OCI-LY1 (cell line): ENCODE measurements around the gene SYT1.

Source experiments
- H2AFZ ChIP-seq: fragments of 200-600 bp; sonication (generic), shearing (Covaris generic); 2 replicates; pipeline ENCODE4 v1.6.0; 2014; ENCODE audit warnings: antibody characterized with exemption, mild to moderate bottlenecking, low read length
- H3F3A ChIP-seq: fragments of 200-600 bp; sonication (generic), shearing (Covaris generic); 2 replicates; pipeline ENCODE4 v1.6.0; 2014; ENCODE audit warnings: mild to moderate bottlenecking, antibody characterized with exemption, low read length, moderate library complexity; ENCODE audit not compliant: insufficient read depth
- H3K27ac ChIP-seq: fragments of 200-600 bp; sonication (generic); 2 replicates; pipeline ENCODE4 v1.5.1; 2014; ENCODE audit warnings: low read length, mixed run types, mild to moderate bottlenecking, low read depth; ENCODE audit not compliant: poor library complexity, severe bottlenecking
- H3K27me3 ChIP-seq: fragments of 200-600 bp; sonication (generic); 2 replicates; pipeline ENCODE4 v1.6.0; 2014; ENCODE audit warnings: antibody characterized with exemption, mild to moderate bottlenecking, low read length, moderate library complexity; ENCODE audit not compliant: insufficient read depth
- H3K36me3 ChIP-seq: fragments of 200-600 bp; sonication (generic); 2 replicates; pipeline ENCODE4 v1.6.1; 2014; ENCODE audit warnings: mild to moderate bottlenecking, antibody characterized with exemption, low read length, moderate library complexity, mixed read lengths; ENCODE audit not compliant: insufficient read depth
- H3K4me1 ChIP-seq: fragments of 200-600 bp; sonication (generic); 2 replicates; pipeline ENCODE4 v1.5.1; 2014; ENCODE audit warnings: mild to moderate bottlenecking, low read length, moderate library complexity; ENCODE audit not compliant: insufficient read depth, severe bottlenecking
- H3K4me2 ChIP-seq: fragments of 200-600 bp; sonication (generic), shearing (Covaris generic); 2 replicates; pipeline ENCODE4 v1.6.1; 2014; ENCODE audit warnings: low read length
- H3K4me3 ChIP-seq: fragments of 200-600 bp; sonication (generic); 2 replicates; pipeline ENCODE4 v1.5.1; 2014; ENCODE audit warnings: low read length, low read depth, mild to moderate bottlenecking, mixed read lengths; ENCODE audit not compliant: poor library complexity, severe bottlenecking
- H3K79me2 ChIP-seq: fragments of 200-600 bp; shearing (Covaris generic); 2 replicates; pipeline ENCODE4 v1.6.1; 2016; ENCODE audit warnings: mixed run types, low read length, mixed read lengths; ENCODE audit not compliant: insufficient read depth
- H3K9ac ChIP-seq: fragments of 200-600 bp; sonication (generic), shearing (Covaris generic); 2 replicates; pipeline ENCODE4 v1.6.1; 2014; ENCODE audit warnings: mild to moderate bottlenecking, low read length, mixed read lengths
- H3K9me2 ChIP-seq: fragments of 200-600 bp; sonication (generic), shearing (Covaris generic); 2 replicates; pipeline ENCODE4 v1.6.1; 2014; ENCODE audit warnings: low read depth, mild to moderate bottlenecking, low read length, mixed read lengths
- H3K9me3 ChIP-seq: fragments of 200-600 bp; shearing (Covaris generic); 2 replicates; pipeline ENCODE4 v1.6.1; 2014; ENCODE audit warnings: low read length, mixed read lengths
- H4K20me1 ChIP-seq: fragments of 200-600 bp; sonication (generic), shearing (Covaris generic); 2 replicates; pipeline ENCODE4 v1.6.0; 2016; ENCODE audit warnings: mild to moderate bottlenecking, low read length; ENCODE audit not compliant: insufficient read depth
- EZH2 ChIP-seq: fragments of 200-600 bp; sonication (generic), shearing (Covaris generic); IDR thresholded peaks from 2 replicates; pipeline ENCODE4 v1.8.0; 2017; ENCODE audit warnings: borderline replicate concordance, mixed run types, mild to moderate bottlenecking, antibody characterized with exemption, low read length, moderate library complexity, mixed read lengths
- TF ChIP-seq, protein P1 (sequence below): fragments of 200-600 bp; sonication (generic), shearing (Covaris generic); IDR thresholded peaks from 2 replicates; pipeline ENCODE4 v1.5.1; 2017; ENCODE audit warnings: mild to moderate bottlenecking, antibody characterized with exemption, low read length, moderate library complexity, mixed read lengths

SYT1 gene

GRCh38 chr12:79069009-79069408, 204.4 kb downstream of the SYT1 start:
- TF ChIP-seq, protein P1, sequence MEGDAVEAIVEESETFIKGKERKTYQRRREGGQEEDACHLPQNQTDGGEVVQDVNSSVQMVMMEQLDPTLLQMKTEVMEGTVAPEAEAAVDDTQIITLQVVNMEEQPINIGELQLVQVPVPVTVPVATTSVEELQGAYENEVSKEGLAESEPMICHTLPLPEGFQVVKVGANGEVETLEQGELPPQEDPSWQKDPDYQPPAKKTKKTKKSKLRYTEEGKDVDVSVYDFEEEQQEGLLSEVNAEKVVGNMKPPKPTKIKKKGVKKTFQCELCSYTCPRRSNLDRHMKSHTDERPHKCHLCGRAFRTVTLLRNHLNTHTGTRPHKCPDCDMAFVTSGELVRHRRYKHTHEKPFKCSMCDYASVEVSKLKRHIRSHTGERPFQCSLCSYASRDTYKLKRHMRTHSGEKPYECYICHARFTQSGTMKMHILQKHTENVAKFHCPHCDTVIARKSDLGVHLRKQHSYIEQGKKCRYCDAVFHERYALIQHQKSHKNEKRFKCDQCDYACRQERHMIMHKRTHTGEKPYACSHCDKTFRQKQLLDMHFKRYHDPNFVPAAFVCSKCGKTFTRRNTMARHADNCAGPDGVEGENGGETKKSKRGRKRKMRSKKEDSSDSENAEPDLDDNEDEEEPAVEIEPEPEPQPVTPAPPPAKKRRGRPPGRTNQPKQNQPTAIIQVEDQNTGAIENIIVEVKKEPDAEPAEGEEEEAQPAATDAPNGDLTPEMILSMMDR = no peak
- TF ChIP-seq EZH2 = no peak
- H3K4me1 ChIP-seq = no peaks in the 10 kb centered on the region
- H3K9me2 ChIP-seq = no peaks in the 10 kb centered on the region
- H2AFZ ChIP-seq = no peak overlapping the region
- no peak overlapping the region for H3K4me2 ChIP-seq
- no peaks in the 10 kb centered on the region for H3K79me2 ChIP-seq
- H3K4me3 ChIP-seq = no peak overlapping the region
- H3K9me3 ChIP-seq = no peaks in the 10 kb centered on the region
- H3K27me3 ChIP-seq = no peaks in the 10 kb centered on the region
- no peaks in the 10 kb centered on the region for H3F3A ChIP-seq
- H3K27ac ChIP-seq = no peak overlapping the region
- H3K36me3 ChIP-seq = no peaks in the 10 kb centered on the region
- H4K20me1 ChIP-seq = no peaks in the 10 kb centered on the region
- H3K9ac ChIP-seq = no peak overlapping the region

GRCh38 chr12:79071498-79071897, 206.9 kb downstream of the SYT1 start:
- Histone ChIP-seq H3K4me3 (no peak overlapping the region), H2AFZ (no peak overlapping the region), H3K4me1 (no peaks in the 10 kb centered on the region), H3K4me2 (no peak overlapping the region), H3K79me2 (no peaks in the 10 kb centered on the region), H3K36me3 (no peaks in the 10 kb centered on the region), H3K9ac (no peak overlapping the region), H3K9me3 (no peaks in the 10 kb centered on the region), H3K27ac (no peak overlapping the region), H4K20me1 (no peaks in the 10 kb centered on the region), H3K27me3 (no peaks in the 10 kb centered on the region), H3K9me2 (no peaks in the 10 kb centered on the region), H3F3A (no peaks in the 10 kb centered on the region)
- TF ChIP-seq EZH2 = no peak
- TF ChIP-seq, protein P1 = no peak

- Histone ChIP-seq H3K27ac (no peak overlapping the region), H3F3A (no peaks in the 10 kb centered on the region), H3K36me3 (no peaks in the 10 kb centered on the region), H3K4me2 (no peak overlapping the region), H3K4me3 (no peak overlapping the region), H3K4me1 (no peaks in the 10 kb centered on the region), H3K9me3 (no peaks in the 10 kb centered on the region), H3K9me2 (no peaks in the 10 kb centered on the region), H2AFZ (no peak overlapping the region), H3K9ac (no peak overlapping the region), H3K79me2 (no peaks in the 10 kb centered on the region), H3K27me3 (no peaks in the 10 kb centered on the region), H4K20me1 (no peaks in the 10 kb centered on the region)
- no peak for TF ChIP-seq EZH2
- TF ChIP-seq, protein P1 = no peak
Measured at GRCh38 chr12:79073506-79073905, 208.9 kb downstream of the SYT1 start.
